Measurements from ENCODE around the gene CYTH2. TPM values are rescaled to one million over a fixed set of nuclear protein-coding genes. Genes with fewer than 3 reads are reported as not detected.

CYTH2 gene
- total RNA-seq, 1 donor = 66.2 TPM

- Histone ChIP-seq H3K4me1 (ENCODE audit: insufficient read depth, low read length) (peaks cover 14% of the 10 kb centered on the region), H3K36me3 (ENCODE audit: insufficient read depth, low read length) (peaks cover 70% of the 10 kb centered on the region), H3K9me3 (ENCODE audit: low read depth, low read length) (no peaks in the 10 kb centered on the region), H3K4me3 (ENCODE audit: insufficient read depth, low read length) (no peak overlapping the region), H4K20me1 (ENCODE audit: insufficient read depth, low read length) (peaks cover 20% of the 10 kb centered on the region), H3K4me2 (ENCODE audit: insufficient read depth, low read length) (no peak overlapping the region), H3K27me3 (ENCODE audit: insufficient read depth, low read length) (no peaks in the 10 kb centered on the region), H3K79me2 (ENCODE audit: insufficient read depth, low read length) (peaks cover 8% of the 10 kb centered on the region), H2AFZ (ENCODE audit: low read length) (no peak overlapping the region), H3K27ac (ENCODE audit: low read depth, low read length) (no peak overlapping the region)
- DNase-seq (ENCODE audit: insufficient read length, low spot score, missing footprints) = peak; percentile 9
- no peak for TF ChIP-seq CTCF (IDR thresholded peaks at IDR 0.05; ENCODE audit: extremely low read depth, low read depth, low read length)
These were observed 7.0 kb downstream of the CYTH2 start for GRCh38 chr19:48476176-48476575.

GRCh38 chr19:48477067-48477685 is 8.0 kb downstream of the CYTH2 start:
- H2AFZ ChIP-seq (ENCODE audit: low read length) = no peak overlapping the region
- H3K4me3 ChIP-seq (ENCODE audit: insufficient read depth, low read length) = no peak overlapping the region
- H3K9me3 ChIP-seq (ENCODE audit: low read depth, low read length) = no peaks in the 10 kb centered on the region
- H3K4me1 ChIP-seq (ENCODE audit: insufficient read depth, low read length) = peaks cover 23% of the 10 kb centered on the region
- TF ChIP-seq CTCF (IDR thresholded peaks at IDR 0.05; ENCODE audit: extremely low read depth, low read depth, low read length) = no peak
- peaks cover 60% of the 10 kb centered on the region for H3K36me3 ChIP-seq (ENCODE audit: insufficient read depth, low read length)
- no peak overlapping the region for H3K27ac ChIP-seq (ENCODE audit: low read depth, low read length)
- H4K20me1 ChIP-seq (ENCODE audit: insufficient read depth, low read length) = peaks cover 14% of the 10 kb centered on the region
- no peak overlapping the region for H3K4me2 ChIP-seq (ENCODE audit: insufficient read depth, low read length)
- no peaks in the 10 kb centered on the region for H3K79me2 ChIP-seq (ENCODE audit: insufficient read depth, low read length)
- peak; percentile 58 for DNase-seq (ENCODE audit: insufficient read length, low spot score, missing footprints)
- H3K27me3 ChIP-seq (ENCODE audit: insufficient read depth, low read length) = no peaks in the 10 kb centered on the region

DNA sequence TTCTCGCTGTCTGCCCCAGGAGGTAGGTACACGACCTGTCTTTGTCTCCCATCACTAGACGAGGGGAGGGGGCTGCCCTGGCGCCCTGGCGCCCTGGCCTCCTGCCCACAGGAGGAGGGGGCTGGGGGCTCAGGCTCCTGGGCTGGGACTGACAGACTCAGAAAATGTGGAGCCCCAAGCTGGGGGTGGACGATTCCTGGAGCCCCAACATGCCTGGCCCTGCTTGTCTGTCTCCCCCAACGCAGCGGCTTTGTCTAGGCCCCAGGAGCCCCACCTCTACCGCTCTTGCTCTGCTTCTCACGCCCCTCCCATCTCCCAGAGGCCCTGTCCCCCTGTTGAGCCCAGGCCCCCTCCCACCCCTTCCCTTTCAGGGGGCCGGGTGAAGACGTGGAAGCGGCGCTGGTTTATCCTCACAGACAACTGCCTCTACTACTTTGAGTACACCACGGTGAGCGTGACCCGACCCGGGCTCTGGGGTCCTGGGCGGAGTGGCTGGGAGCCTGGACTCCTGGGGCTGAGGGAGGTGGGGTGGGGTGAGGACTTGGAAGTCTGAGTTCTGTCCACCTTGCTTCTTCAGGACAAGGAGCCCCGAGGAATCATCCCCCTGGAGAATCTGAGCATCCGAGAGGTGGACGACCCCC is 8.6 kb downstream of the CYTH2 start:
- Histone ChIP-seq H3K4me1 (ENCODE audit: insufficient read depth, low read length) (peaks cover 27% of the 10 kb centered on the region), H3K27ac (ENCODE audit: low read depth, low read length) (no peak overlapping the region), H4K20me1 (ENCODE audit: insufficient read depth, low read length) (peaks cover 11% of the 10 kb centered on the region), H3K79me2 (ENCODE audit: insufficient read depth, low read length) (no peaks in the 10 kb centered on the region), H3K9me3 (ENCODE audit: low read depth, low read length) (no peaks in the 10 kb centered on the region), H3K4me3 (ENCODE audit: insufficient read depth, low read length) (no peak overlapping the region), H3K27me3 (ENCODE audit: insufficient read depth, low read length) (no peaks in the 10 kb centered on the region), H2AFZ (ENCODE audit: low read length) (no peak overlapping the region), H3K4me2 (ENCODE audit: insufficient read depth, low read length) (no peak overlapping the region), H3K36me3 (ENCODE audit: insufficient read depth, low read length) (peaks cover 54% of the 10 kb centered on the region)
- TF ChIP-seq CTCF (IDR thresholded peaks at IDR 0.05; ENCODE audit: extremely low read depth, low read depth, low read length) = no peak
- DNase-seq (ENCODE audit: insufficient read length, low spot score, missing footprints) = peak; percentile 49

Data from osteoblast (primary cell).